CD4-positive, alpha-beta T cell treated with Interleukin-2 at 100 ng/mL for 4 hours (primary cell): ENCODE results near the gene NCDN.
A peak's percentile ranks its signal among the peaks of the same experiment; 100 is the strongest.

ENCODE experiments used
- DNase-seq: peaks from one replicate; pipeline ENCODE4 v3.0.0-alpha.2; 2020; ENCODE audit warnings: low spot score

Gene NCDN

GRCh38 chr1:35554266-35555211 is 3.1 kb upstream of the NCDN start:
- DNase-seq, result no peak

GRCh38 chr1:35555212-35555584 is 2.4 kb upstream of the NCDN start:
- DNase-seq, result no peak

GRCh38 chr1:35555601-35556477 is 1.8 kb upstream of the NCDN start:
- DNase-seq, result no peak

- no peak for DNase-seq
Measured at GRCh38 chr1:35556484-35557117, 998 bp upstream of the NCDN start.

GRCh38 chr1:35557118-35557610 is 435 bp upstream of the NCDN start, which contains the start of gene KIAA0319L:
Gene KIAA0319L (minus strand): TSS chr1:35557403. CDS start chr1:35554491, 2,912 bp downstream.
- no peak for DNase-seq

- DNase-seq, result no peak
Measured at GRCh38 chr1:35558374-35559316, 1.0 kb downstream of the NCDN start.

- peak; percentile 44 for DNase-seq
Measured at GRCh38 chr1:35559317-35559944, 1.8 kb downstream of the NCDN start.

GRCh38 chr1:35560256-35561225 is 2.9 kb downstream of the NCDN start:
- no peak for DNase-seq

GRCh38 chr1:35561297-35561971 is 3.8 kb downstream of the NCDN start:
- DNase-seq, result no peak

- DNase-seq, result no peak
Measured at GRCh38 chr1:35561972-35562680, 4.5 kb downstream of the NCDN start.

- no peak for DNase-seq
Measured at GRCh38 chr1:35563166-35563565, 5.6 kb downstream of the NCDN start.

GRCh38 chr1:35564037-35564883 is 6.7 kb downstream of the NCDN start:
- DNase-seq, result peak; percentile 83

GRCh38 chr1:35564884-35565741 is 7.5 kb downstream of the NCDN start:
- DNase-seq, result no peak

GRCh38 chr1:35565742-35566133 is 8.1 kb downstream of the NCDN start:
- DNase-seq, result no peak

GRCh38 chr1:35567947-35568558 is 10.5 kb downstream of the NCDN start:
- DNase-seq, result no peak

GRCh38 chr1:35568975-35569395 is 11.4 kb downstream of the NCDN start:
- peak; percentile 72 for DNase-seq
